Ishikawa (cell line): ENCODE results near the gene ZNF765.

Experiments
- CEBPB ChIP-seq: IDR thresholded peaks from 2 replicates; pipeline ENCODE4 v1.6.1; 2012
- CREB1 ChIP-seq: IDR thresholded peaks from 2 replicates; pipeline ENCODE4 v1.6.1; 2012; ENCODE audit warnings: low read depth
- EGR1 ChIP-seq: IDR thresholded peaks from 2 replicates; pipeline ENCODE4 v1.6.1; 2012
- EP300 ChIP-seq: IDR thresholded peaks from 2 replicates; pipeline ENCODE4 v1.6.1; 2012; ENCODE audit warnings: borderline replicate concordance
- FOXM1 ChIP-seq: IDR thresholded peaks from 2 replicates; pipeline ENCODE4 v1.6.1; 2012; ENCODE audit warnings: low read depth, borderline replicate concordance
- NFIC ChIP-seq: IDR thresholded peaks from 2 replicates; pipeline ENCODE4 v1.6.1; 2012
- RAD21 ChIP-seq: IDR thresholded peaks from 2 replicates; pipeline ENCODE4 v1.6.1; 2012; ENCODE audit warnings: low read depth
- TAF1 ChIP-seq: IDR thresholded peaks from 2 replicates; pipeline ENCODE4 v1.6.1; 2012; ENCODE audit warnings: low read depth, mild to moderate bottlenecking
- TCF12 ChIP-seq: IDR thresholded peaks from 2 replicates; pipeline ENCODE4 v1.6.1; 2012; ENCODE audit warnings: low read depth
- TEAD4 ChIP-seq: IDR thresholded peaks from 2 replicates; pipeline ENCODE4 v1.6.1; 2012
- YY1 ChIP-seq: IDR thresholded peaks from 2 replicates; pipeline ENCODE4 v1.6.1; 2012; ENCODE audit warnings: low read depth
- ZBTB7A ChIP-seq: IDR thresholded peaks from 2 replicates; pipeline ENCODE4 v1.6.1; 2012; ENCODE audit warnings: low read depth
- TF ChIP-seq, protein P1 (sequence below): IDR thresholded peaks from 2 replicates; pipeline ENCODE4 v1.6.1; 2012
- TF ChIP-seq, protein P2 (sequence below): IDR thresholded peaks from 2 replicates; pipeline ENCODE4 v1.6.1; 2012
- TF ChIP-seq, protein P3 (sequence below): IDR thresholded peaks from 2 replicates; pipeline ENCODE4 v1.6.1; 2012; ENCODE audit warnings: low read depth, mild to moderate bottlenecking

Gene ZNF765

DNA sequence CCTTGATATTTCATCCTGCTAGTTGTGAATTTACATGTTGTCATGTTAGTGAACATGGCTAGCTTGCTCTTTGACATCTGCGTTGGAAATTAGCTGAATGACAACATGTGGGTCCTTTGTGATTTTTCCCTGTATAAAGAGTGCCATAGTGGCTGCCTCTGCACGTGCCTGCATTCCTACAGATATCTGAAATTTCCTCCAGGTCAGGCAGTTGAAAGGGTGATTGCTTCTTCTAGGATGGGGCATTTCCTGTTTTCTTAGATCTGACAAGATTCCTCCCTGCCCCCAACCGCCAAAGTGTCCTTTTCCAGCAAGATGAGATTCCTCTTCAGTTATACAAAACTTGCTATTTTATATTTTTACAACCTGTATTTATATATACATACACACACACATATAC, 20.7 kb upstream of the ZNF765 start:
- TF ChIP-seq RAD21 (no peak), EGR1 (no peak), NFIC (no peak), CREB1 (no peak), TCF12 (no peak), YY1 (no peak), CEBPB (no peak), FOXM1 (no peak), ZBTB7A (no peak), TAF1 (no peak), EP300 (no peak), TEAD4 (no peak)
- TF ChIP-seq, protein P1, sequence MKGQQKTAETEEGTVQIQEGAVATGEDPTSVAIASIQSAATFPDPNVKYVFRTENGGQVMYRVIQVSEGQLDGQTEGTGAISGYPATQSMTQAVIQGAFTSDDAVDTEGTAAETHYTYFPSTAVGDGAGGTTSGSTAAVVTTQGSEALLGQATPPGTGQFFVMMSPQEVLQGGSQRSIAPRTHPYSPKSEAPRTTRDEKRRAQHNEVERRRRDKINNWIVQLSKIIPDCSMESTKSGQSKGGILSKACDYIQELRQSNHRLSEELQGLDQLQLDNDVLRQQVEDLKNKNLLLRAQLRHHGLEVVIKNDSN = no peak
- TF ChIP-seq, protein P2, sequence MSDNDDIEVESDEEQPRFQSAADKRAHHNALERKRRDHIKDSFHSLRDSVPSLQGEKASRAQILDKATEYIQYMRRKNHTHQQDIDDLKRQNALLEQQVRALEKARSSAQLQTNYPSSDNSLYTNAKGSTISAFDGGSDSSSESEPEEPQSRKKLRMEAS = no peak
- TF ChIP-seq, protein P3, sequence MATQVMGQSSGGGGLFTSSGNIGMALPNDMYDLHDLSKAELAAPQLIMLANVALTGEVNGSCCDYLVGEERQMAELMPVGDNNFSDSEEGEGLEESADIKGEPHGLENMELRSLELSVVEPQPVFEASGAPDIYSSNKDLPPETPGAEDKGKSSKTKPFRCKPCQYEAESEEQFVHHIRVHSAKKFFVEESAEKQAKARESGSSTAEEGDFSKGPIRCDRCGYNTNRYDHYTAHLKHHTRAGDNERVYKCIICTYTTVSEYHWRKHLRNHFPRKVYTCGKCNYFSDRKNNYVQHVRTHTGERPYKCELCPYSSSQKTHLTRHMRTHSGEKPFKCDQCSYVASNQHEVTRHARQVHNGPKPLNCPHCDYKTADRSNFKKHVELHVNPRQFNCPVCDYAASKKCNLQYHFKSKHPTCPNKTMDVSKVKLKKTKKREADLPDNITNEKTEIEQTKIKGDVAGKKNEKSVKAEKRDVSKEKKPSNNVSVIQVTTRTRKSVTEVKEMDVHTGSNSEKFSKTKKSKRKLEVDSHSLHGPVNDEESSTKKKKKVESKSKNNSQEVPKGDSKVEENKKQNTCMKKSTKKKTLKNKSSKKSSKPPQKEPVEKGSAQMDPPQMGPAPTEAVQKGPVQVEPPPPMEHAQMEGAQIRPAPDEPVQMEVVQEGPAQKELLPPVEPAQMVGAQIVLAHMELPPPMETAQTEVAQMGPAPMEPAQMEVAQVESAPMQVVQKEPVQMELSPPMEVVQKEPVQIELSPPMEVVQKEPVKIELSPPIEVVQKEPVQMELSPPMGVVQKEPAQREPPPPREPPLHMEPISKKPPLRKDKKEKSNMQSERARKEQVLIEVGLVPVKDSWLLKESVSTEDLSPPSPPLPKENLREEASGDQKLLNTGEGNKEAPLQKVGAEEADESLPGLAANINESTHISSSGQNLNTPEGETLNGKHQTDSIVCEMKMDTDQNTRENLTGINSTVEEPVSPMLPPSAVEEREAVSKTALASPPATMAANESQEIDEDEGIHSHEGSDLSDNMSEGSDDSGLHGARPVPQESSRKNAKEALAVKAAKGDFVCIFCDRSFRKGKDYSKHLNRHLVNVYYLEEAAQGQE = no peak

DNA sequence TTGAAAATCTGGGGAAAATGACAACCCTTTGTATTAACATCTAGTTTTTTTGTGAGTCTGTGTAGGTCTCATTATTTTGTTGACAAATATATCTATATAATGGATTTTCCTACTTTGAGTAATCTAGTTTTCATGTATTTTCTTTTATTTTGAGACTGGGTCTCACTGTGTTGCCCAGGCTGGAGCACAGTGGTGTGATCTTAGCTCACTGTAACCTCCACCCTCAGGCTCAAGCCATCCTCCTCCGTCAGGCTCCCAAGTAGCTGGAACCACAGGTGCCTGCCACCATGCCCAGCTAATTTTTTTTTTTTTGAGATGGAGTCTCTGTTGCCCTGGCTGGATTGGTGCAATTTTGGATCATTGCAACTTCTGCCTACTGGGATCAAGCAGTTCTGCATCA, 20.2 kb upstream of the ZNF765 start:
- TF ChIP-seq FOXM1 (no peak), TAF1 (no peak), TCF12 (no peak), EGR1 (no peak)
- TF ChIP-seq, protein P2 = no peak
- TF ChIP-seq, protein P1 = no peak
- TF ChIP-seq, protein P3 = no peak

DNA sequence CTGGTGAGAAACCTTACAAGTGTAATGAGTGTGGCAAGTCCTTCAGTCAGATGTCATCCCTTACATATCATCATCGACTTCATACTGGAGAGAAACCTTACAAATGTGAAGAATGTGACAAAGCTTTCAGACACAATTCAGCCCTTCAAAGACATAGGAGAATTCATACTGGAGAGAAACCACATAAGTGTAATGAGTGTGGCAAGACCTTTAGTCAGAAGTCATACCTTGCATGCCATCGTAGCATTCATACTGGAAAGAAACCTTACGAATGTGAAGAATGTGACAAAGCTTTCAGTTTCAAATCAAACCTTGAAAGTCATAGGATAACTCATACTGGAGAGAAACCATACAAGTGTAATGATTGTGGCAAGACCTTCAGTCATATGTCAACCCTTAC, 13.6 kb upstream of the ZNF765 start:
- TF ChIP-seq, protein P1 = no peak
- TF ChIP-seq EGR1 (no peak), CREB1 (no peak), ZBTB7A (no peak), EP300 (no peak), CEBPB (no peak), TCF12 (no peak)
- TF ChIP-seq, protein P3 = no peak

DNA sequence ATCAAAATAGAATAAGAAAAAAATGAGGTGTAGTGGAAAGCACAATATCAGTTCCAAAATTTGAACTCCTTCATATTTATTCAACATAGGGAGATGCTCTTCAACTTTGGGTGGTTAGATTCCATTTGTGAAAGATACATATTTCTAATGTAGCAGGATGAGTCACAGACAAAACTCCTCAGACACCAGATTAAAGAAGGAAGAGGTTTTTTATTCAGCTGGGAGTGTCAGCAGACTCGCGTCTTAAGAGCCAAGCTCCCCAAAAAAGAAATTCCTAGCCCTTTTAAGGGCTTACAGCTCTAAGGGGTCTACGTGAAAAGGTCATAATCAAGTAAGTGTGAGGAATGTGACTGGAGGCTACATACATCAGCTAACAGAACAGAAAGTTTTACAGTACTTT, 6.8 kb upstream of the ZNF765 start:
- TF ChIP-seq RAD21 (no peak), TEAD4 (no peak), YY1 (no peak), TAF1 (no peak), FOXM1 (no peak), TCF12 (no peak), CREB1 (no peak), EGR1 (no peak), CEBPB (no peak), ZBTB7A (no peak), NFIC (no peak), EP300 (no peak)
- TF ChIP-seq, protein P2 = no peak
- TF ChIP-seq, protein P1 = no peak
- TF ChIP-seq, protein P3 = no peak
